ENCODE data around the gene SIDT1.
"Not testable (repeated sequence)": the region's sequence is repeated elsewhere in the genome, so short reads cannot be mapped to it uniquely, and the experiment has no call there.

The SIDT1 gene

DNA sequence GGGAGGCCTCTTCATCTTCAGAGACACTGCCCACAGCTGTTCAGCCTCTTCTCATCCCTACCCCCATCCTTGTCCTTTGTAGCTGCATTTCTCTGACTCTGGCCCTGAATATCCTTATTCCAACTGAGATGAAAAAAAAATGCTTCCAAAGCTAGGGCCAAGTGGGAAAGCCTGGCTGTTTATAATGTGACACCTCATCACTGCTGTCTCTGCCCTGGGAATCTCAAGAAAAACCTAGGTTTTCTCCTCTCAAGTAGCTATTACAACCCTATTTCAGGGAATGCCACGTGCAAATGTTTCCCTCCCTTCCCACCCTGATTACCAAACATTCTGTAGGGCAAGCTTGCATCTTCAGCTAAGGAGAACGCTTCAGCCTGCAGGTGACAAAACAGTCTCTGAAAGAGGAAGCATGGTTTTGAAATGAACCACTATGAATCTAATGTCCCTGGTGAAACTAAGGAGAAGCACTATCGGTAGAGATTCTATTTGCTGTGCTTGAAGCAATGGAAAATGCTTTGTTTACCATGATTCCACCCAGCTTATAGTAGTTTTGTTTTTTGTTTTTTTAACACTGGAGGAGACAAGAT, 98.7 kb downstream of the SIDT1 start:
- H3K36me3 ChIP-seq (ENCODE audit: low read length): no peaks in the 10 kb centered on the region
- H4K20me1 ChIP-seq (ENCODE audit: low read depth, low read length): no peaks in the 10 kb centered on the region
- H3K79me2 ChIP-seq (ENCODE audit: insufficient read depth, low read length): no peaks in the 10 kb centered on the region
- no peaks in the 10 kb centered on the region for H3K27me3 ChIP-seq (ENCODE audit: low read length)
- TF ChIP-seq, protein P1, sequence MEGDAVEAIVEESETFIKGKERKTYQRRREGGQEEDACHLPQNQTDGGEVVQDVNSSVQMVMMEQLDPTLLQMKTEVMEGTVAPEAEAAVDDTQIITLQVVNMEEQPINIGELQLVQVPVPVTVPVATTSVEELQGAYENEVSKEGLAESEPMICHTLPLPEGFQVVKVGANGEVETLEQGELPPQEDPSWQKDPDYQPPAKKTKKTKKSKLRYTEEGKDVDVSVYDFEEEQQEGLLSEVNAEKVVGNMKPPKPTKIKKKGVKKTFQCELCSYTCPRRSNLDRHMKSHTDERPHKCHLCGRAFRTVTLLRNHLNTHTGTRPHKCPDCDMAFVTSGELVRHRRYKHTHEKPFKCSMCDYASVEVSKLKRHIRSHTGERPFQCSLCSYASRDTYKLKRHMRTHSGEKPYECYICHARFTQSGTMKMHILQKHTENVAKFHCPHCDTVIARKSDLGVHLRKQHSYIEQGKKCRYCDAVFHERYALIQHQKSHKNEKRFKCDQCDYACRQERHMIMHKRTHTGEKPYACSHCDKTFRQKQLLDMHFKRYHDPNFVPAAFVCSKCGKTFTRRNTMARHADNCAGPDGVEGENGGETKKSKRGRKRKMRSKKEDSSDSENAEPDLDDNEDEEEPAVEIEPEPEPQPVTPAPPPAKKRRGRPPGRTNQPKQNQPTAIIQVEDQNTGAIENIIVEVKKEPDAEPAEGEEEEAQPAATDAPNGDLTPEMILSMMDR (IDR thresholded peaks at IDR 0.05; ENCODE audit: insufficient read depth, low read length, poor library complexity, severe bottlenecking): no peak
- no peak for TF ChIP-seq EZH2phosphoT487 (conservative IDR thresholded peaks at IDR 0.05; ENCODE audit: low read length)
- H3K4me2 ChIP-seq (ENCODE audit: low read depth, low read length, poor library complexity, severe bottlenecking): no peak overlapping the region
- no peaks in the 10 kb centered on the region for H3F3A ChIP-seq (ENCODE audit: insufficient read depth)
- H3K27ac ChIP-seq (ENCODE audit: low read depth, low read length): no peak overlapping the region
- H3K9me2 ChIP-seq (replicated peaks; ENCODE audit: insufficient read depth, low read length): no peaks in the 10 kb centered on the region
- no peak overlapping the region for H2AFZ ChIP-seq (ENCODE audit: low read depth, low read length, severe bottlenecking)
- no peak overlapping the region for H3K4me3 ChIP-seq (ENCODE audit: insufficient read depth, low read length, poor library complexity, severe bottlenecking)
- H3K9ac ChIP-seq (ENCODE audit: low read length): no peak overlapping the region
- H3K9me3 ChIP-seq (ENCODE audit: insufficient read depth, low read length): no peaks in the 10 kb centered on the region

DNA sequence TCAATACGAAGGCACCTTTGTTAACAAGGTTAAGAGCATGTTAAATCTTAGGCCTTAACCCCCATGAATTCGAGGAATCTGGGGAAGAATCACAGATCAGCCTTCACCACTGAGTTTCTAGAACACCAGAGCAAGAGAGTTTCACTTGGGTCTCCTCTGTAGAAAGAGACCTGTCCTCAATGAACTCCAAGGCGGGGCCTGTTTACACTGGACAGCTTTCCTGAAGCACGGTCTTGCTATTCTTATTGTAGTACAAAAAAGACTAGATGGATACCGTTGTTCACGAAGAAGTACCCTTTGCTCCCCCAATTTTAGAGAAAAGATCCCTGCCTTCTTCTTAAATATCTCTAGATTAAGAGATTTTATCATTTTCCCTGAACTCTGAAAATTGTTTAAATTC, 99.2 kb downstream of the SIDT1 start:
- no peak overlapping the region for H3K27ac ChIP-seq (ENCODE audit: low read depth, low read length)
- no peak overlapping the region for H2AFZ ChIP-seq (ENCODE audit: low read depth, low read length, severe bottlenecking)

DNA sequence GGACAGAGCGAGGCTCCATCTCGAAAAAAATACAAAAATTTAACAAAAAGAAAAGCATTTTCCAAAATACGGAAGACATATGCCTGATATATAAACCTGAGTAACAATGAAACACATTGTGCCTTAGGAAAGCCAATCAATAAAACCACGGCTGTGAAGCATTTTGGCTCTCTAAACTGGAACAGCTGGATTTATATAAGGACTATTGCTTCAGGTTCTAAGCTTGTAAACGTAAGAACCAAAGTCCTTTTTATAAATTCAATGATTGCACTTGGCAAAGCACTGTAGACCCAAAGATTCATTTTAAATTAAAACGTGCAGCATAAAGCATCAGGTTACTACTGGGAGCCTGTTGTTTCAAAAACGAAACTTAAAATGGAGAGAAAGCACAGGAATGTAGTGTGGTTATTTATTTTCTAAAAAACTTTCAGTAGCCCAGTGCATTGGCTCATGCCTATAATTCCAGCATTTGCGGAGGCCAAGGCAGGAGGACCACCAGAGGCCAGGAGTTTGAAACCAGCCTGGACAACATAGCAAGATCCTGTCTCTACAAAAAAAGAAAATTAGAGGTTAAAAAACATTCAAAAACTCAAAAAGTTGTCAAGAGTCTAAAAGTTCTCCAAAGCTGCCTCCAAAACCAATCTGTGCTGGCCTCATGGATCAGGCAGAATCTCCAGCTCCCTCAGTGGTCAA, 102.6 kb downstream of the SIDT1 start:
- Histone ChIP-seq H3K27me3 (ENCODE audit: low read length) (no peaks in the 10 kb centered on the region), H3K9ac (ENCODE audit: low read length) (no peak overlapping the region), H3K4me3 (ENCODE audit: insufficient read depth, low read length, poor library complexity, severe bottlenecking) (no peak overlapping the region), H3K4me2 (ENCODE audit: low read depth, low read length, poor library complexity, severe bottlenecking) (no peak overlapping the region), H4K20me1 (ENCODE audit: low read depth, low read length) (no peaks in the 10 kb centered on the region), H3F3A (ENCODE audit: insufficient read depth) (no peaks in the 10 kb centered on the region), H3K79me2 (ENCODE audit: insufficient read depth, low read length) (no peaks in the 10 kb centered on the region), H3K27ac (ENCODE audit: low read depth, low read length) (no peak overlapping the region), H2AFZ (ENCODE audit: low read depth, low read length, severe bottlenecking) (no peak overlapping the region), H3K9me2 (replicated peaks; ENCODE audit: insufficient read depth, low read length) (no peaks in the 10 kb centered on the region), H3K9me3 (ENCODE audit: insufficient read depth, low read length) (no peaks in the 10 kb centered on the region), H3K36me3 (ENCODE audit: low read length) (no peaks in the 10 kb centered on the region)
- no peak for TF ChIP-seq EZH2phosphoT487 (conservative IDR thresholded peaks at IDR 0.05; ENCODE audit: low read length)
- TF ChIP-seq, protein P1 (IDR thresholded peaks at IDR 0.05; ENCODE audit: insufficient read depth, low read length, poor library complexity, severe bottlenecking): no peak

More for the DNA sequence above, 99.2 kb downstream of the SIDT1 start:
- Histone ChIP-seq H3F3A (ENCODE audit: insufficient read depth) (no peaks in the 10 kb centered on the region), H3K36me3 (ENCODE audit: low read length) (no peaks in the 10 kb centered on the region), H3K79me2 (ENCODE audit: insufficient read depth, low read length) (no peaks in the 10 kb centered on the region), H3K9me3 (ENCODE audit: insufficient read depth, low read length) (no peaks in the 10 kb centered on the region), H3K9ac (ENCODE audit: low read length) (no peak overlapping the region), H3K4me3 (ENCODE audit: insufficient read depth, low read length, poor library complexity, severe bottlenecking) (no peak overlapping the region), H3K4me2 (ENCODE audit: low read depth, low read length, poor library complexity, severe bottlenecking) (no peak overlapping the region), H3K27me3 (ENCODE audit: low read length) (no peaks in the 10 kb centered on the region), H3K9me2 (replicated peaks; ENCODE audit: insufficient read depth, low read length) (no peaks in the 10 kb centered on the region), H4K20me1 (ENCODE audit: low read depth, low read length) (no peaks in the 10 kb centered on the region)
- TF ChIP-seq, protein P1 (IDR thresholded peaks at IDR 0.05; ENCODE audit: insufficient read depth, low read length, poor library complexity, severe bottlenecking): no peak
- no peak for TF ChIP-seq EZH2phosphoT487 (conservative IDR thresholded peaks at IDR 0.05; ENCODE audit: low read length)

DNA sequence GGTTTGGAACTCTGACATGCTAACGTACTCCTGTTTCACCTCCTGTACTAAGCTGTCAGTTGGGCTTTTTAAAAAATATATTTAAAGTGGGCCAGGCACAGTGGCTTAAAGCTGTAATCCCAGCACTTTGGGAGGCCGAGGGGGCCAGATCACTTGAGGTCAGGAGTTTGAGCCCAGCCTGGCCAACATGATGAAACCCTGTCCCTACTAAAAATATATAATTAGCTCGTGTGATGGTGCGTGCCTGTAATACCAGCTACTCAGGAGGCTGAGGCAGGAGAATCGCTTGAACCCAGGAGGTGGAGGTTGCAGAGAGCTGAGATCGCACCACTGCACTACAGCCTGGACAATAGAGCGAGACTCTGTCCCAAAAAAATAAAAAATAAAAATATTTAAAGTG, 103.7 kb downstream of the SIDT1 start:
- not testable (repeated sequence) for H4K20me1 ChIP-seq (ENCODE audit: low read depth, low read length); H3K27ac ChIP-seq (ENCODE audit: low read depth, low read length); H2AFZ ChIP-seq (ENCODE audit: low read depth, low read length, severe bottlenecking); H3K9me2 ChIP-seq (replicated peaks; ENCODE audit: insufficient read depth, low read length); H3K27me3 ChIP-seq (ENCODE audit: low read length); H3F3A ChIP-seq (ENCODE audit: insufficient read depth); H3K9me3 ChIP-seq (ENCODE audit: insufficient read depth, low read length); H3K36me3 ChIP-seq (ENCODE audit: low read length); H3K79me2 ChIP-seq (ENCODE audit: insufficient read depth, low read length); H3K4me2 ChIP-seq (ENCODE audit: low read depth, low read length, poor library complexity, severe bottlenecking); H3K4me3 ChIP-seq (ENCODE audit: insufficient read depth, low read length, poor library complexity, severe bottlenecking); H3K9ac ChIP-seq (ENCODE audit: low read length)

Data from SU-DHL-6 (cell line).